Astrocyte of the cerebellum (primary cell): Measurements from ENCODE around the gene BTBD16.

Source experiments
- DNase-seq: peaks from one replicate; pipeline ENCODE4 v3.0.0-alpha.2; 2011; ENCODE audit warnings: low read depth
- H3K4me3 ChIP-seq: 2 replicates; pipeline ENCODE4 v1.5.1; 2011; ENCODE audit warnings: mild to moderate bottlenecking, low read depth, low read length, moderate library complexity
- CTCF ChIP-seq: IDR thresholded peaks from 2 replicates; pipeline ENCODE4 v1.5.1; 2012; ENCODE audit warnings: low read length, low read depth, moderate library complexity, mild to moderate bottlenecking; ENCODE audit errors: missing control alignments
- in situ Hi-C: cut with HindIII; loops from 2 replicates; pipeline ENCODE4 v1.10.0; 2017; ENCODE audit warnings: low sequenced_read_pairs

The BTBD16 gene

GRCh38 chr10:122368502-122369254 is 97.6 kb downstream of the BTBD16 start:
- no peak for TF ChIP-seq CTCF
- in situ Hi-C loops: no loop called here
- DNase-seq: no peak
- no peak overlapping the region for H3K4me3 ChIP-seq

- no peak overlapping the region for H3K4me3 ChIP-seq
- in situ Hi-C loops: no loop called here
- no peak for TF ChIP-seq CTCF
These were observed 102.0 kb downstream of the BTBD16 start for GRCh38 chr10:122373108-122373507.

GRCh38 chr10:122373721-122374120 is 102.6 kb downstream of the BTBD16 start:
- TF ChIP-seq CTCF: no peak
- in situ Hi-C loops: no loop called here
- no peak for DNase-seq
- peak overlapping the region; percentile 51 for H3K4me3 ChIP-seq

More at GRCh38 chr10:122373108-122373507, 102.0 kb downstream of the BTBD16 start:
- DNase-seq: no peak

DNA sequence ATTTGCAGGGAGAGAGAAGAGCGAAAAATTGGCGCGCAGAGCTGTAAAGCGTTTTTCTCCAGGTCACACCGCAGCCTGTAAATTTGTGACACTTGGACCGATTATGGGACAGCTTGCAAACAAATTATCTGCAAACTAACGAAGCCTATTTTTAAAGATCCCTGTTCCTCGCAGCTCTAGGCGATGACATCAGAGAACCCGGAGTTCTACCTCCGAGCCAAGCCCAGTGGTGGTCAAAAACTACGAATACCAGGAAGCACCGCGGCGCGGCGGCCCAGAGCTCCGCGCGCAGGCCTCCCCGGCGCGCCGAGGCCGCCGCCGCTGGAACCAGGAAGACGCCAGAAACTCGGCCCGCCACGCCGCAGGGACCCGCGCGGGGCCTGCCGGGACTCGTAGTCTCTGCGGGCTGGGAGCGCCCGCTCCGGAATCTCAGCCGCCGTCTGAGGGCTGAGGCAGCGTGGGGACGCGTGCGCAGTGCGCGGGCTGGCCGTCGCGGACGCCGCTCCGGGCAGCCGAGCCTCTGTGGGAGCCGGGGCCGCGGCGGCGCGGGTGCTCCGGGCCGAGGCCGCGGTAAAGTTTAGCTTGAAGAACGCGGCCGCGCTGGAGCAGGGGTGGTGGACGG is 103.3 kb downstream of the BTBD16 start, which contains the start of gene PLEKHA1:
PLEKHA1 (plus strand) TSS at position 472 of the 622 bp plus-strand sequence. CDS start 18,493 bp downstream, outside the sequence.
- in situ Hi-C loops: no loop called here
- H3K4me3 ChIP-seq: peak within 1 kb of the TSS; percentile 72
- no peak for TF ChIP-seq CTCF
- peak; percentile 87 for DNase-seq

DNA sequence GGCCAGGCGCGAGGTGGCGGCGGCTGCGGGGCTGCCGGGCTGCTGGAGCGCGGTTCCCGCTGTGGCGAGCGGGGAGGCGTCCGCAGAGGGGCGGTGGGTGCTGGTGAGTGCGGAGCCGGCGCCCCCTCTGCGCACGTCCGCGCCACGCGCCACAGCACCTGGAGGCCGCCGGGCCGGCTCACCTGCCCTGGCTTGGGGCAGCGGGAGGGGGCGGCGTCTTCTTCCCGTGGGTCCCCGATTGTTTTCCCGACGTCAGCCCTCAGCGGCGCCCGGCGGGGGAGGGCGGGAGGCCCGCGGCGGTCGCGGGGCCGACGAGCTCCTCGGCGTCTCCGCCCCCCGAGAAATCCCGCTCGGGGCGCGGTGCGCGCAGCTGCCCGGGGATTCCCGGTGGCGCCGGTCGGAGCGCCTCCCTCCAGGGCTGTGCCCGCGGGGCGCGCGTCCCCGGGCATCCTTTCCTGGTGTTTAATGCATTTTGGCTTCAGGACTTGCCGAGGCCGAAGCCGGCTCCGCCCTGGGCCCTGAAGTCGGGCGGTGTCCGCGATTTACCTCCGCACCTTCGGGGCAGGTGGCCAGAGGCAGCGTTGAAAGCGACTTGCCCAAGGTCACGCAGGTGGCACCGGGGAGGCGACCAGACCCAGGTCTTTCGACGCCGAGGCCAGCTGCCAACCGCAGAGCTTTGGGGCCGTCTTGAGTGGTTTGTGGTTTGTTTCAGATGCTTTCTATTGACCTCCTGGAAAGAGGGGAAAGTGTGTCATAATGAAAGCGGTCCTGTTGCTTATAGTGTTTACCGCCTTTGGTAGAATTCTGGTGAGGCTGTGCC is 104.0 kb downstream of the BTBD16 start:
- in situ Hi-C loops: no loop called here
- no peak for TF ChIP-seq CTCF
- DNase-seq: peak; percentile 27
- peak overlapping the region; percentile 72 for H3K4me3 ChIP-seq

DNA sequence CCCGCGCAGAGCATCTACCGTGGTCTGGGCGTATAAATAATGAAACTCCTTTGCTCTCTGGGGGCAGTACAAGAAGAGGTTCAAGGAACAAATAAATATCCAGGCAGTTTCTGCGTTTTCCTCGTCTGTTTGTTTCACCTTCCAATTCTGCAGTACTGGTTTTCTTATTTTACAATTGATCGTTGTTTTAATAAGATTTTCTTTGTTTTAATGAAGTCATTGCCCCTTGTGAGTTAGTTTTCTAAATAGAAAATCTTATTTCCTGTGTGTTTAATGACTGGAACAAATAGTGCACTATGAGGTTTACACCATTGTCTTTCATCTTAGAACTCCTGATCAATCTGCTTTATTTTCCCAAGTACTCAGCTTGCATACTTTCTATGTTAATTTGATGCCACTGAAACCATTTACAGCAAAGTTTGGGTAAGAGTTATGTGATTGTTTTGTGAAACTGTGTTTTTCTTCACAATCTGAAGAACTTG is 104.6 kb downstream of the BTBD16 start:
- DNase-seq: no peak
- peak overlapping the region; percentile 72 for H3K4me3 ChIP-seq
- in situ Hi-C loops: no loop called here
- TF ChIP-seq CTCF: no peak
